ENCODE results near the gene SLX9. TPM values are rescaled to one million over a fixed set of nuclear protein-coding genes. Genes with fewer than 3 reads are reported as not detected.
"Not testable (repeated sequence)": the region's sequence is repeated elsewhere in the genome, so short reads cannot be mapped to it uniquely, and the experiment has no call there.

SLX9 gene
- total and polyA plus RNA-seq, 2 donors (not counting 1 experiment from before 2014, with no cell fraction given): 11.7 to 15.9 TPM

DNA sequence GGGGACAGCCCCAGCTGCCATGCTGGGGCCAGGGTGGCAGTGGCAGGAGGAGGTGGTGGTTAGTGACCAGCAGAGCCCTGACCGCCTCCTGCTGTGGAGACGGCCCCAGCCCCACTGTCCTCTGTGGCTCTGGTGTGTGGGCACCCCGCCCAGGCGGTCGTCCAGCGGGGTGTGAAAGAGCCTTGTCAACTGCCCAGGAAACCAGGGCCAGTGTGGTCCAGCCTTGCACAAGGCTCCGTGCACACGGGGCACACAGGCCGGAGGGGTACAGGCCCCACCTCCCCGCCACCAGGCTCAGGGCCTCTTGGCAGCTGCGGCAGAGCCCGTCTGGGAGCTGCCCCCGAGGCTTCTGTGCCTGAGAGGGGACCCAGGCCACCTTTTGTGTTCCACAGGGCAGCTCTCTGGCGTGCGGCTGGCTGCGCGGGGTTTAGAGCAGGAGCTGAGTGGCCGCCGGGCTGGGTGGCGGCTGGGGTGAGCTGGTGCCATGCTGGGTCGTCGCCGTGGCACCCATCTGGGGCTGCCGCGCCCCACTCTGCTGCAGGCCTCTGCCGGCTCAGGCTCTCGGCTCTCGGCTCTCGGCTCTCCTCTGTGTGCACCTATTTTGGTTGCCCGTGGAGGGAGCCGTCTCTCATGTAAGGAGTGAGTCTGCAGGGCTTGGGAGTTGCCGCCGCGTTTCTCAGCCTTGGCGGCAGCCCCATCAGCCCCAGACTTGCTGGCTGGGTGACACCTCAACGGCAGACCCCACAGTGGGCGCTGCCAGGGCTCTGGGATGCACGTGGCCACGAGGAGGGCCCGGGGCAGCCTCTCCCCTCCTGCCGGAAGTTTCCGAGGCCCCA is 36.1 kb downstream of the SLX9 start:
- peaks cover 2% of the 10 kb centered on the region for H3K79me2 ChIP-seq (ENCODE audit: control insufficient read depth, insufficient read depth, low read length)
- H3K27ac ChIP-seq (ENCODE audit: low read length in 2 of 2): no peak overlapping the region
- POLR2A ChIA-PET: no interaction called here
- no peak overlapping the region for H3K27ac Mint-ChIP-seq
- no peaks in the 10 kb centered on the region for H3K9me3 Mint-ChIP-seq (ENCODE audit: insufficient read depth)
- peaks cover 16% of the 10 kb centered on the region for H4K20me1 ChIP-seq (ENCODE audit: control insufficient read depth, insufficient read depth, low read length, poor library complexity, severe bottlenecking)
- H3K4me3 Mint-ChIP-seq: no peak overlapping the region
- ATAC-seq (ENCODE audit: low read depth): no peak
- no peaks in the 10 kb centered on the region for H3K27me3 ChIP-seq (replicated peaks in 1 of 4; ENCODE audit: control extremely low read depth in 1 of 4, control insufficient read depth in 3 of 4, insufficient read depth in 4 of 4, low read length in 3 of 4)
- no peaks in the 10 kb centered on the region for H3K4me1 Mint-ChIP-seq
- H3K4me3 ChIP-seq (ENCODE audit: control extremely low read depth in 1 of 5, extremely low read depth in 1 of 5, insufficient read depth in 1 of 5, low read depth in 2 of 5, low read length in 4 of 5): no peak overlapping the region
- CTCF ChIA-PET: interaction anchor here (0.6 kb wide), 1 partner anchor 36 kb away, joined by 3 read pairs; no protein-coding TSS in a partner anchor
- no peak overlapping the region for H3K4me2 ChIP-seq (replicated peaks; ENCODE audit: low read depth, low read length, poor library complexity, severe bottlenecking)
- WGBS (ENCODE audit: insufficient coverage): 96% methylated on average over 42 of the region's 42 CpGs
- intact Hi-C loops (cut with micrococcal nuclease): no loop called here
- no peak overlapping the region for H2AFZ ChIP-seq (ENCODE audit: insufficient read depth, low read depth, low read length, poor library complexity, severe bottlenecking)
- H3K4me1 ChIP-seq (ENCODE audit: control insufficient read depth in 2 of 2, insufficient read depth in 2 of 2, low read length in 2 of 2): no peaks in the 10 kb centered on the region
- no peak for DNase-seq
- H3K36me3 ChIP-seq (replicated peaks in 1 of 2; ENCODE audit: control extremely low read depth in 1 of 2, control insufficient read depth in 1 of 2, extremely low read depth in 1 of 2, insufficient read depth in 2 of 2, low read length in 1 of 2): peaks cover 0 to 25% of the 10 kb centered on the region in 2 experiments
- no peak overlapping the region for H3K9ac ChIP-seq (ENCODE audit: low read length)
- no peaks in the 10 kb centered on the region for H3K27me3 Mint-ChIP-seq
- TF ChIP-seq, protein P1, sequence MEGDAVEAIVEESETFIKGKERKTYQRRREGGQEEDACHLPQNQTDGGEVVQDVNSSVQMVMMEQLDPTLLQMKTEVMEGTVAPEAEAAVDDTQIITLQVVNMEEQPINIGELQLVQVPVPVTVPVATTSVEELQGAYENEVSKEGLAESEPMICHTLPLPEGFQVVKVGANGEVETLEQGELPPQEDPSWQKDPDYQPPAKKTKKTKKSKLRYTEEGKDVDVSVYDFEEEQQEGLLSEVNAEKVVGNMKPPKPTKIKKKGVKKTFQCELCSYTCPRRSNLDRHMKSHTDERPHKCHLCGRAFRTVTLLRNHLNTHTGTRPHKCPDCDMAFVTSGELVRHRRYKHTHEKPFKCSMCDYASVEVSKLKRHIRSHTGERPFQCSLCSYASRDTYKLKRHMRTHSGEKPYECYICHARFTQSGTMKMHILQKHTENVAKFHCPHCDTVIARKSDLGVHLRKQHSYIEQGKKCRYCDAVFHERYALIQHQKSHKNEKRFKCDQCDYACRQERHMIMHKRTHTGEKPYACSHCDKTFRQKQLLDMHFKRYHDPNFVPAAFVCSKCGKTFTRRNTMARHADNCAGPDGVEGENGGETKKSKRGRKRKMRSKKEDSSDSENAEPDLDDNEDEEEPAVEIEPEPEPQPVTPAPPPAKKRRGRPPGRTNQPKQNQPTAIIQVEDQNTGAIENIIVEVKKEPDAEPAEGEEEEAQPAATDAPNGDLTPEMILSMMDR (IDR thresholded peaks at IDR 0.05): no peak
- no peak for TF ChIP-seq EZH2 (IDR thresholded peaks at IDR 0.05; ENCODE audit: borderline replicate concordance, insufficient read depth, low read depth, low read length, poor library complexity, severe bottlenecking)
- peaks cover 0 to 4% (median 0%) of the 10 kb centered on the region in 3 donors for H3K9me3 ChIP-seq (ENCODE audit: control extremely low read depth in 1 of 3, control insufficient read depth in 2 of 3, insufficient read depth in 1 of 3, low read length in 2 of 3)

- peaks cover 0 to 25% of the 10 kb centered on the region in 2 experiments for H3K36me3 ChIP-seq (replicated peaks in 1 of 2; ENCODE audit: control extremely low read depth in 1 of 2, control insufficient read depth in 1 of 2, extremely low read depth in 1 of 2, insufficient read depth in 2 of 2, low read length in 1 of 2)
- H3K9ac ChIP-seq (ENCODE audit: low read length); H2AFZ ChIP-seq (ENCODE audit: insufficient read depth, low read depth, low read length, poor library complexity, severe bottlenecking); ATAC-seq (ENCODE audit: low read depth); POLR2A ChIA-PET; H3K4me1 ChIP-seq (ENCODE audit: control insufficient read depth in 2 of 2, insufficient read depth in 2 of 2, low read length in 2 of 2); H3K9me3 Mint-ChIP-seq (ENCODE audit: insufficient read depth); H3K4me3 ChIP-seq (ENCODE audit: control extremely low read depth in 1 of 5, extremely low read depth in 1 of 5, insufficient read depth in 1 of 5, low read depth in 2 of 5, low read length in 4 of 5); H3K4me3 Mint-ChIP-seq; H3K27ac ChIP-seq (ENCODE audit: low read length in 2 of 2); H3K79me2 ChIP-seq (ENCODE audit: control insufficient read depth, insufficient read depth, low read length); H3K27me3 Mint-ChIP-seq; H3K4me1 Mint-ChIP-seq; intact Hi-C loops (cut with micrococcal nuclease); DNase-seq; H3K9me3 ChIP-seq (ENCODE audit: control extremely low read depth in 1 of 3, control insufficient read depth in 2 of 3, insufficient read depth in 1 of 3, low read length in 2 of 3); H3K27ac Mint-ChIP-seq; H3K4me2 ChIP-seq (replicated peaks; ENCODE audit: low read depth, low read length, poor library complexity, severe bottlenecking); H3K27me3 ChIP-seq (replicated peaks in 1 of 4; ENCODE audit: control extremely low read depth in 1 of 4, control insufficient read depth in 3 of 4, insufficient read depth in 4 of 4, low read length in 3 of 4): not testable (repeated sequence)
- CTCF ChIA-PET: interaction anchor here (0.7 to 1.2 kb wide), 2 partner anchors 161 to 163 kb away, joined by 3 to 5 read pairs; no protein-coding TSS in a partner anchor
- WGBS (ENCODE audit: insufficient coverage): 94% methylated on average over 23 of the region's 25 CpGs
- peaks cover 16% of the 10 kb centered on the region for H4K20me1 ChIP-seq (ENCODE audit: control insufficient read depth, insufficient read depth, low read length, poor library complexity, severe bottlenecking)
Measured at GRCh38 chr21:44976556-44977393, 36.9 kb downstream of the SLX9 start.
